ENCODE data around the gene MPL. TPM values are rescaled to one million over a fixed set of nuclear protein-coding genes. Genes with fewer than 3 reads are reported as not detected.
"Not testable (repeated sequence)": the region's sequence is repeated elsewhere in the genome, so short reads cannot be mapped to it uniquely, and the experiment has no call there.

The MPL gene
- total and polyA plus RNA-seq, 10 donors = 0.47 to 2.2 (median 1.3) TPM; not detected in 4

DNA sequence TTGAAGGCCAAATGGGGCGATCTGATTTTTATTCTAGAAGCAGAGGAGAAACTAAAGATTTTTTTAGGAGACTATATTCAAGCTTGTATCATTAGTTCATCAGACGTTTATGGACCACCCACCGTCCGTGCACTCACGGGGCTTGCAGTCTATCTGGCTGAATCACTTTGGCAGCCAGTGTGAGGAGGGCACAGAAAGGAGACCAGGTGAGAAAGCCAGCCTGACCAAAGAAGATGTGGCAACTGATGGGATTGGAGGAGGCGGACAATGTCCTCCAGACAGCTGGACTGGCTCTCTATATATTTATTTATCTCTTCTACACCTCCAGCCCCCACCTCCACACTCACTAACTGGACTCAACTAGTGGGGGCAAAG is 31.0 kb downstream of the MPL start:
- intact Hi-C loops (cut with DNase I; ENCODE audit: low total_unique reads) = no loop called here
- Histone ChIP-seq H3K9me3 (no peaks in the 10 kb centered on the region), H3K4me3 (peak overlapping the region; percentile 69 to 96 (median 80)), H3K27ac (peak overlapping the region; percentile 92 to 99 (median 98)), H3K36me3 (peaks cover 6 to 34% (median 17%) of the 10 kb centered on the region in 6 donors), H3K27me3 (replicated peaks in 1 of 7) (no peaks in the 10 kb centered on the region), H3K4me1 (peaks cover 16 to 83% (median 41%) of the 10 kb centered on the region in 6 donors)
- DNase-seq = no peak
- WGBS, 5 donors = 13 to 18% (median 16%) methylated on average over 6 of the region's 6 CpGs
- TF ChIP-seq POLR2A (IDR thresholded peaks at IDR 0.05) (no peak), POLR2AphosphoS5 (IDR thresholded peaks at IDR 0.05) (no peak), CTCF (IDR thresholded peaks at IDR 0.05 in 8 of 11, conservative IDR thresholded peaks at IDR 0.05 in 3 of 11) (no peak)

- DNase-seq; H3K9me3 ChIP-seq; H3K4me3 ChIP-seq; intact Hi-C loops (cut with DNase I; ENCODE audit: low total_unique reads); H3K27me3 ChIP-seq (replicated peaks in 1 of 7); H3K27ac ChIP-seq: not testable (repeated sequence)
- Histone ChIP-seq H3K36me3 (peaks cover under 1 to 33% (median 6%) of the 10 kb centered on the region in 6 donors), H3K4me1 (peaks cover 16 to 76% (median 41%) of the 10 kb centered on the region in 6 donors)
- WGBS, 5 donors = 95 to 99% (median 95%) methylated on average over 6 of the region's 6 CpGs
These were observed 32.2 kb downstream of the MPL start for GRCh38 chr1:43369779-43370178.

DNA sequence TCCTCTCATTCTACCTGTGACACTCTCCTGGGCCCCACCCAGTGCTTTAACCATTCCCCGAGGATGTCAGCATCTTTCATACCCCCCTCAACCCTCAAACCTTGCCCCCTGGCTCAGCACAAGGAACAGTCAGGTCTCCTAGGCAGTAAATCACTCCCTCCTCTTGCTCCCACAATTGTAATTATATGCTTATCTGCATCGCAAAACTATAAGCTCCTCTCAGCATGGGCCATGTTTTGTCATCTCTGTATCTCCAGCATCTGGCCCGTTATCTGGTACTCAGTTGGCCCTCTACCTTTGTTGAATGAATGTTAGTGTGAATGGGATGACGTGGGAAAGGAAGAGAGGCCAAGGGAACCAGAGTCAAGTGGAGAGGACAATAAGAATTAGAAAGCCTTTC is 32.9 kb downstream of the MPL start:
- Histone ChIP-seq H3K27ac (no peak overlapping the region), H3K27me3 (replicated peaks in 1 of 7) (no peaks in the 10 kb centered on the region), H3K36me3 (peaks cover 0 to 25% (median 0%) of the 10 kb centered on the region in 6 donors), H3K4me1 (peaks cover 16 to 71% (median 35%) of the 10 kb centered on the region in 6 donors), H3K4me3 (no peak overlapping the region), H3K9me3 (no peaks in the 10 kb centered on the region)
- WGBS, 5 donors = 74 to 89% (median 84%) methylated on average over 4 of the region's 4 CpGs
- intact Hi-C loops (cut with DNase I; ENCODE audit: low total_unique reads) = no loop called here
- no peak for DNase-seq
- TF ChIP-seq POLR2A (IDR thresholded peaks at IDR 0.05) (no peak), POLR2AphosphoS5 (IDR thresholded peaks at IDR 0.05) (no peak)

DNA sequence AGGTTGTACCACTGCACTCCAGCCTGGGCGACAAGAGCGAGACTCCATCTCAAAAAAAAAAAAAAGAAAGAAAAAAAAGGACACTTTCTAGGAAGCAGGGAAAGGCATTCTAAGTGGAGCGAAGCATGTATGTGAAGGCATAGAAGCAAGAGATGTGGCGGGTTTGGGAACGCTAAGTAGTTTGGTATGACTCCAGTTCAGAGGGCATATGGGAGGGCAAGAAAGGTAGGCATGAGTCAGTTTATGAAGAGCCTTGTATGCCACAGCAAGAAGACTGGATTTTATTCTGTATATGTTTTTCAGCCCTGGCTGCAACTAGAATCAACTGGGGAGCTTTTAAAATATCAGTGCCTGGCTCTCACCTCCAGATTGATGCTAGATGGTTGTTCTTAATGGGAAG is 34.6 kb downstream of the MPL start:
- Histone ChIP-seq H3K4me1 (peaks cover 8 to 54% (median 19%) of the 10 kb centered on the region in 6 donors), H3K9me3 (no peaks in the 10 kb centered on the region), H3K4me3 (no peak overlapping the region), H3K27me3 (replicated peaks in 1 of 7) (no peaks in the 10 kb centered on the region), H3K27ac (peak overlapping the region in 3 of 8 donors; percentile 13 to 53 (median 38)), H3K36me3 (peaks cover 0 to 24% (median 0%) of the 10 kb centered on the region in 6 donors)
- no peak for TF ChIP-seq POLR2A (IDR thresholded peaks at IDR 0.05)
- no peak for TF ChIP-seq CTCF (IDR thresholded peaks at IDR 0.05 in 8 of 11, conservative IDR thresholded peaks at IDR 0.05 in 3 of 11)
- TF ChIP-seq POLR2AphosphoS5 (IDR thresholded peaks at IDR 0.05) = no peak
- intact Hi-C loops (cut with DNase I; ENCODE audit: low total_unique reads) = no loop called here
- DNase-seq = no peak
- WGBS, 5 donors = 95 to 98% (median 97%) methylated on average over 5 of the region's 5 CpGs

DNA sequence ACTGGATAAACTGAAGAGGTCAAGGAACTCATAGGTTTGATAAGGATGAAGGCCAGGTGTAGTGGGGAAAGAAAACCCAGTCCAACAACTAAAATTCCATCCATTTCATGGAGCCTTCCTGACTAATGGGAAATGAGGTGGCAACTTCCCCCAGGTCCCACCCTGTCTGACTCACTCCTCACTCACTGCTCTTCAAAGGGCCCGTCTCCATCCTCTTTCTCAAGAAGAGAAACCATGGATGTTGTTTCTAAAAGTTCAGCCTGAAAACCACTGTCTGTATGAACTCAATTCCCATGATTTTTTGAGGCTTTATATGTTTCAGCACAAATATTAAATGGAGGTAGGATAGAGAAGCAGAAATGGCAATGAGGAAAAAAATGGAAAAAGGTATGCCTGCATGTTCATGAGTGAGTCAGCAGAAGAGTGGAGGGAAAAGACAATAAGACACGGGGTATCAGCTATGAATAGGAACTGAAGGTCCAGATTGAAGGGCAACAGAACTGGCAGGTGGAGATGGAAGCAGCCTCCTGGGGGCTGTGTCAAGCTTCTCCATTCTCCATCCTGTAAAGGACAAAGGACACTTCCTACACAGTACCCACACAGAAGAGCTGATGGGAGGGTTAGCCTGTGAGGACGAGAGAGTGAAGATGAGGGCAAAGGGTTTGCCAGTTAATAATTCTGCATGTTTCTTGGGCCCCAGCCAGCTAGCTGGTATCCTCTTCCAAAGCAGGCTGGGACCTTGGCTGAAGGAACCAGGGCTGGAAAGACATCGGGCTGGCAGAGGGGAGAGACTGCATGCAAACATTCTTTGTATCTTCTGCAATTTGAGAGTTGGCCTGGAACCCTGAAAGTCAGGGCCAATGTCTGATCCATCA is 35.7 kb downstream of the MPL start:
- 64 to 68% (median 66%) methylated on average over 4 of the region's 4 CpGs for WGBS, 5 donors
- no peak for DNase-seq
- Histone ChIP-seq H3K4me3 (no peak overlapping the region), H3K27me3 (replicated peaks in 1 of 7) (no peaks in the 10 kb centered on the region), H3K27ac (peak overlapping the region in 4 of 8 donors; percentile 13 to 53 (median 26)), H3K9me3 (no peaks in the 10 kb centered on the region), H3K36me3 (peaks cover 0 to 31% (median 0%) of the 10 kb centered on the region in 6 donors), H3K4me1 (peaks cover 8 to 50% (median 19%) of the 10 kb centered on the region in 6 donors)
- no peak for TF ChIP-seq POLR2A (IDR thresholded peaks at IDR 0.05)
- no peak for TF ChIP-seq POLR2AphosphoS5 (IDR thresholded peaks at IDR 0.05)
- no peak for TF ChIP-seq CTCF (IDR thresholded peaks at IDR 0.05 in 8 of 11, conservative IDR thresholded peaks at IDR 0.05 in 3 of 11)
- intact Hi-C loops (cut with DNase I; ENCODE audit: low total_unique reads) = no loop called here

Measured in spleen (tissue), 11 donors.